Endothelial cell of umbilical vein (primary cell): Measurements from ENCODE around the gene CERKL. TPM values are rescaled to one million over a fixed set of nuclear protein-coding genes. Genes with fewer than 3 reads are reported as not detected.

Source experiments
- BruUV-seq: library from RNA; stranded (reverse); fragments of 400-500 nt; replicated peaks from 2 replicates; lab custom pipeline; 2021; lab: Mats Ljungman, UMichigan
- CTCF ChIA-PET: fragments of 300-600, 350-600 bp; sonication (Branson Sonifier 250); formaldehyde crosslinking; loops from one replicate; lab custom pipeline; 2021; ENCODE audit warnings: antibody characterized with exemption, inconsistent platforms; lab: Charles Lee
- POLR2A ChIA-PET: fragments of 300-600, 350-600 bp; sonication (Branson Sonifier 250); formaldehyde crosslinking; loops from one replicate; lab custom pipeline; 2021; ENCODE audit warnings: antibody characterized with exemption, inconsistent platforms; lab: Charles Lee
- DNase-seq: peaks from one replicate; pipeline ENCODE4 v3.0.0-alpha.2; 2011; ENCODE audit warnings: low read depth, low spot score
- FAIRE-seq: peaks from 2 replicates; lab custom pipeline; 2011; peaks lifted over from hg19 to GRCh38; lab: Jason Lieb, UNC
- H2AFZ ChIP-seq: 2 replicates; pipeline ENCODE4 v1.6.0; 2012; ENCODE audit warnings: low read depth, low read length, control low read depth, inconsistent platforms
- H3K27ac ChIP-seq: 2 replicates; pipeline ENCODE4 v1.5.1; 2011; ENCODE audit warnings: low read depth, mild to moderate bottlenecking, control low read depth, low read length, moderate library complexity; ENCODE audit not compliant: insufficient read depth
- H3K27me3 ChIP-seq, 2 experiments: 2 replicates each; pipeline versions ENCODE4 v1.6.0 to v1.6.1; 2011; ENCODE audit warnings: low read length in 2 of 2, mixed read lengths in 1 of 2; ENCODE audit not compliant: control insufficient read depth in 2 of 2, insufficient read depth in 2 of 2
- H3K36me3 ChIP-seq, 2 experiments: 2 replicates in 1 of 2; 3 replicates in 1 of 2; pipeline ENCODE4 v1.5.1; 2011; ENCODE audit warnings: low read length in 2 of 2, mild to moderate bottlenecking in 1 of 2, moderate library complexity in 1 of 2; ENCODE audit not compliant: control insufficient read depth in 2 of 2, insufficient read depth in 2 of 2; ENCODE audit errors: extremely low read depth in 1 of 2
- H3K4me1 ChIP-seq: 3 replicates; pipeline ENCODE4 v1.5.1; 2011; ENCODE audit warnings: mild to moderate bottlenecking, low read length; ENCODE audit not compliant: control insufficient read depth, insufficient read depth; ENCODE audit errors: extremely low read depth
- H3K4me2 ChIP-seq: 2 replicates; pipeline ENCODE4 v1.6.1; 2011; ENCODE audit warnings: low read length, control low read depth, mixed read lengths; ENCODE audit not compliant: insufficient read depth
- H3K4me3 ChIP-seq, 3 experiments: fragments of 200-600 bp in 1 of 3; sonication (generic), shearing (Covaris generic) in 1 of 3; replicated peaks in 1 of 3; 2 replicates each; pipeline ENCODE4 v1.5.1; 2011 to 2016; ENCODE audit warnings: control low read depth in 3 of 3, low read length in 3 of 3, mild to moderate bottlenecking in 2 of 3, inconsistent platforms in 1 of 3, low read depth in 1 of 3, moderate library complexity in 1 of 3; ENCODE audit not compliant: insufficient read depth in 1 of 3
- H3K79me2 ChIP-seq: 2 replicates; pipeline ENCODE4 v1.6.0; 2012; ENCODE audit warnings: low read length, inconsistent platforms; ENCODE audit not compliant: control insufficient read depth, insufficient read depth
- H3K9ac ChIP-seq: replicated peaks from 2 replicates; pipeline ENCODE3; 2011; ENCODE audit warnings: low read length, control low read depth; ENCODE audit not compliant: insufficient read depth; ENCODE audit errors: extremely low read depth
- H3K9me1 ChIP-seq: replicated peaks from 3 replicates; pipeline ENCODE4 v1.6.0; 2011; ENCODE audit warnings: mild to moderate bottlenecking, low read length; ENCODE audit not compliant: control insufficient read depth, insufficient read depth; ENCODE audit errors: extremely low read depth
- H3K9me3 ChIP-seq: replicated peaks from 2 replicates; pipeline ENCODE4 v1.5.1; 2012; ENCODE audit warnings: low read length, inconsistent platforms; ENCODE audit not compliant: control insufficient read depth, insufficient read depth
- H4K20me1 ChIP-seq: replicated peaks from 2 replicates; pipeline ENCODE3; 2011; ENCODE audit warnings: mild to moderate bottlenecking, low read length; ENCODE audit not compliant: control insufficient read depth, insufficient read depth; ENCODE audit errors: extremely low read depth
- CTCF ChIP-seq, 2 donors: IDR thresholded peaks; 1 replicate in 1 of 2; 2 replicates in 1 of 2; pipeline ENCODE4 v1.5.1; 2011; ENCODE audit warnings: low read length in 2 of 2, mild to moderate bottlenecking in 2 of 2, moderate library complexity in 2 of 2, control low read depth in 1 of 2, inconsistent platforms in 1 of 2, low read depth in 1 of 2; ENCODE audit not compliant: insufficient read depth in 1 of 2; ENCODE audit errors: extremely low read depth in 1 of 2
- EZH2 ChIP-seq: IDR thresholded peaks from 2 replicates; pipeline ENCODE4 v1.6.1; 2012; ENCODE audit warnings: borderline replicate concordance, low read depth, mild to moderate bottlenecking, moderate library complexity, low read length, inconsistent platforms; ENCODE audit not compliant: severe bottlenecking
- FOS ChIP-seq: IDR thresholded peaks from 2 replicates; pipeline ENCODE4 v1.6.1; 2011; ENCODE audit warnings: mild to moderate bottlenecking, low read length, moderate library complexity, borderline replicate concordance; ENCODE audit not compliant: insufficient read depth
- GATA2 ChIP-seq: IDR thresholded peaks from 2 replicates; pipeline ENCODE4 v1.7.0; 2011; ENCODE audit warnings: low read depth, mild to moderate bottlenecking, moderate library complexity, mixed read lengths, low read length; ENCODE audit not compliant: insufficient read length, insufficient read depth
- JUN ChIP-seq: IDR thresholded peaks from 2 replicates; pipeline ENCODE4 v1.6.1; 2011; ENCODE audit warnings: borderline replicate concordance, low read depth; ENCODE audit not compliant: insufficient read length, insufficient read depth
- MAX ChIP-seq: IDR thresholded peaks from 2 replicates; pipeline ENCODE4 v1.6.1; 2011; ENCODE audit not compliant: insufficient read depth, insufficient read length
- MYC ChIP-seq: IDR thresholded peaks from one replicate; pipeline ENCODE4 v1.6.1; 2011; ENCODE audit warnings: mild to moderate bottlenecking, low read depth, low read length
- POLR2A ChIP-seq: IDR thresholded peaks from 2 replicates; pipeline ENCODE4 v1.6.1; 2012; ENCODE audit warnings: low read depth, mild to moderate bottlenecking, control low read depth, low read length
- POLR2AphosphoS5 ChIP-seq: IDR thresholded peaks from 2 replicates; pipeline ENCODE4 v1.6.1; 2012; ENCODE audit warnings: low read depth, mild to moderate bottlenecking, control low read depth, low read length, moderate library complexity; ENCODE audit not compliant: insufficient read depth
- dilution Hi-C: fragments of 300-500 bp; cut with MboI; formaldehyde crosslinking; loops from one replicate; pipeline ENCODE4 v1.15.0; 2019; ENCODE audit warnings: low sequenced_read_pairs; ENCODE audit not compliant: extremely low pct_ligation_motif_present
- intact Hi-C: fragments of 100-400 bp; cut with micrococcal nuclease; formaldehyde crosslinking; loops from one replicate; pipeline ENCODE4 v1.10.0; 2022
- polyA plus RNA-seq, 4 experiments: library from polyadenylated mRNA; depleted of rRNA in 3 of 4; stranded (reverse) in 3 of 4; unstranded in 1 of 4; fragments of >200 nt; gene quantifications; 2 replicates each; pipeline versions ENCODE4 v1.2.1 to v1.2.3, GENCODE V29; 2011 to 2012; ENCODE audit warnings: missing spikeins in 1 of 4
- total RNA-seq: library from RNA; stranded (reverse); gene quantifications from 2 replicates; pipeline ENCODE4 v1.2.3, GENCODE V29; 2021

The CERKL gene
- total and polyA plus RNA-seq, 2 donors (not counting 3 experiments of a cell fraction or from before 2014, with no cell fraction given): not detected

GRCh38 chr2:181526014-181526413 lies 130.9 kb downstream of the CERKL start:
- TF ChIP-seq POLR2AphosphoS5 (no peak), CTCF (IDR thresholded peaks at IDR 0.05; ENCODE audit: extremely low read depth in 1 of 2, insufficient read depth in 1 of 2, low read depth in 1 of 2, low read length in 2 of 2) (no peak), FOS (no peak), POLR2A (no peak), MYC (no peak), JUN (no peak)
- no TSS peak for BruUV-seq
- Histone ChIP-seq H3K79me2 (no peaks in the 10 kb centered on the region), H3K9me1 (no peaks in the 10 kb centered on the region), H3K36me3 (no peaks in the 10 kb centered on the region), H2AFZ (no peak overlapping the region), H3K27me3 (no peaks in the 10 kb centered on the region), H3K9me3 (no peaks in the 10 kb centered on the region), H3K27ac (no peak overlapping the region), H4K20me1 (no peaks in the 10 kb centered on the region), H3K4me2 (no peak overlapping the region), H3K4me3 (no peak overlapping the region), H3K4me1 (no peaks in the 10 kb centered on the region), H3K9ac (no peak overlapping the region)
- POLR2A ChIA-PET: no interaction called here
- dilution Hi-C loops: no loop called here
- CTCF ChIA-PET: no interaction called here
- FAIRE-seq: no peak
- intact Hi-C loops: no loop called here
- DNase-seq: no peak

- POLR2A ChIA-PET: no interaction called here
- FAIRE-seq: no peak
- no peaks in the 10 kb centered on the region for H3K9me3 ChIP-seq
These were observed 133.1 kb downstream of the CERKL start for GRCh38 chr2:181523756-181524155.

More at GRCh38 chr2:181523756-181524155, 133.1 kb downstream of the CERKL start:
- TF ChIP-seq POLR2AphosphoS5 (no peak), GATA2 (no peak), CTCF (IDR thresholded peaks at IDR 0.05; ENCODE audit: extremely low read depth in 1 of 2, insufficient read depth in 1 of 2, low read depth in 1 of 2, low read length in 2 of 2) (no peak), MYC (no peak), EZH2 (no peak), MAX (no peak), POLR2A (no peak), JUN (no peak), FOS (no peak)
- H3K27ac ChIP-seq: no peak overlapping the region
- H3K27me3 ChIP-seq: no peaks in the 10 kb centered on the region
- no peaks in the 10 kb centered on the region for H3K79me2 ChIP-seq
- intact Hi-C loops: no loop called here
- no peak for DNase-seq
- H3K4me3 ChIP-seq: no peak overlapping the region
- H3K4me2 ChIP-seq: no peak overlapping the region
- no TSS peak for BruUV-seq
- H3K9ac ChIP-seq: no peak overlapping the region
- H4K20me1 ChIP-seq: no peaks in the 10 kb centered on the region
- no peaks in the 10 kb centered on the region for H3K36me3 ChIP-seq
- H3K9me1 ChIP-seq: no peaks in the 10 kb centered on the region
- dilution Hi-C loops: no loop called here
- H3K4me1 ChIP-seq: no peaks in the 10 kb centered on the region
- no peak overlapping the region for H2AFZ ChIP-seq
- CTCF ChIA-PET: interaction anchor here (0.7 to 0.9 kb wide), 2 partner anchors 11 to 339 kb away, joined by 3 read pairs; no protein-coding TSS in a partner anchor
